ENCODE data around the gene NPHP1.

DNA sequence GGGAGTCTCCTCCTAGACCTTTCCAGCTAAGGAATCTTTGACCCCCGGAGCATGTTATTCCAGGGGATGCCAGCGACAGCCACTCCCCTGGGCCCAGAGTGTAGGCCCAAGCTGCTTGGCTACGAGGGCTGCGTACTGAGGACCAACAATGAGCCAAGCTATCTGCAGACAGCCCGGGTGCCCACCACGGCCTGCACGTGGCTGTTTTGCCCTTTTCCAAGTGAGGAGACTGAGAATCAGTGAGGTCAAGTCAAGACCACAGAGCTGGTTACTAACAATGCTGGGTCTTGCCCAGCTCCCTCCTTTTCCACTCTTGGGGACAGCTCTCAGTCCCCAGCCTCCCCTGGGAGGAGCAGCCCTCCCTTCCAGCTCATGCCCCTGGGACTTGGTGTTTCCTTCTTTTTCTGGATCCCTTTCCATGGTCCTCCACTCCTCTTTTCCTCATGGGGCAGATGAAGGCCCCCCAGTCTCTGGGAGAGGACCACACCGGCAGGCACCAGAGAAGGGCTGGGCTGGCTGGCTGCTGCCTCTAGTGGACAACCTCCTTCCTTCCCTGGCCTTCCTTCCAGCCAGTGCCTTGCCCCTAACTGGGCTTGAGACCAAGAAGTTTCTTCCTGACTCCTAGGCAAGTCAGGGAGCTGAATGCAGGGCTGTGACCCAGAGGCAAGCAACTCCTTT lies 88.6 kb downstream of the NPHP1 start:
- TF ChIP-seq, protein P1, sequence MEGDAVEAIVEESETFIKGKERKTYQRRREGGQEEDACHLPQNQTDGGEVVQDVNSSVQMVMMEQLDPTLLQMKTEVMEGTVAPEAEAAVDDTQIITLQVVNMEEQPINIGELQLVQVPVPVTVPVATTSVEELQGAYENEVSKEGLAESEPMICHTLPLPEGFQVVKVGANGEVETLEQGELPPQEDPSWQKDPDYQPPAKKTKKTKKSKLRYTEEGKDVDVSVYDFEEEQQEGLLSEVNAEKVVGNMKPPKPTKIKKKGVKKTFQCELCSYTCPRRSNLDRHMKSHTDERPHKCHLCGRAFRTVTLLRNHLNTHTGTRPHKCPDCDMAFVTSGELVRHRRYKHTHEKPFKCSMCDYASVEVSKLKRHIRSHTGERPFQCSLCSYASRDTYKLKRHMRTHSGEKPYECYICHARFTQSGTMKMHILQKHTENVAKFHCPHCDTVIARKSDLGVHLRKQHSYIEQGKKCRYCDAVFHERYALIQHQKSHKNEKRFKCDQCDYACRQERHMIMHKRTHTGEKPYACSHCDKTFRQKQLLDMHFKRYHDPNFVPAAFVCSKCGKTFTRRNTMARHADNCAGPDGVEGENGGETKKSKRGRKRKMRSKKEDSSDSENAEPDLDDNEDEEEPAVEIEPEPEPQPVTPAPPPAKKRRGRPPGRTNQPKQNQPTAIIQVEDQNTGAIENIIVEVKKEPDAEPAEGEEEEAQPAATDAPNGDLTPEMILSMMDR (IDR thresholded peaks at IDR 0.05; ENCODE audit: low read depth, low read length, missing input control): peak; percentile 28
- TF ChIP-seq, protein P2, sequence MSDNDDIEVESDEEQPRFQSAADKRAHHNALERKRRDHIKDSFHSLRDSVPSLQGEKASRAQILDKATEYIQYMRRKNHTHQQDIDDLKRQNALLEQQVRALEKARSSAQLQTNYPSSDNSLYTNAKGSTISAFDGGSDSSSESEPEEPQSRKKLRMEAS (IDR thresholded peaks at IDR 0.05): no peak
- TF ChIP-seq JUND (IDR thresholded peaks at IDR 0.05) (no peak), TAF1 (conservative IDR thresholded peaks at IDR 0.05) (no peak), HNF4G (IDR thresholded peaks at IDR 0.05) (no peak), RAD21 (IDR thresholded peaks at IDR 0.05) (peak; percentile 9 to 47), YY1 (IDR thresholded peaks at IDR 0.05) (no peak), FOXA1 (IDR thresholded peaks at IDR 0.05) (no peak), SP1 (IDR thresholded peaks at IDR 0.05) (no peak)
- TF ChIP-seq, protein P3, sequence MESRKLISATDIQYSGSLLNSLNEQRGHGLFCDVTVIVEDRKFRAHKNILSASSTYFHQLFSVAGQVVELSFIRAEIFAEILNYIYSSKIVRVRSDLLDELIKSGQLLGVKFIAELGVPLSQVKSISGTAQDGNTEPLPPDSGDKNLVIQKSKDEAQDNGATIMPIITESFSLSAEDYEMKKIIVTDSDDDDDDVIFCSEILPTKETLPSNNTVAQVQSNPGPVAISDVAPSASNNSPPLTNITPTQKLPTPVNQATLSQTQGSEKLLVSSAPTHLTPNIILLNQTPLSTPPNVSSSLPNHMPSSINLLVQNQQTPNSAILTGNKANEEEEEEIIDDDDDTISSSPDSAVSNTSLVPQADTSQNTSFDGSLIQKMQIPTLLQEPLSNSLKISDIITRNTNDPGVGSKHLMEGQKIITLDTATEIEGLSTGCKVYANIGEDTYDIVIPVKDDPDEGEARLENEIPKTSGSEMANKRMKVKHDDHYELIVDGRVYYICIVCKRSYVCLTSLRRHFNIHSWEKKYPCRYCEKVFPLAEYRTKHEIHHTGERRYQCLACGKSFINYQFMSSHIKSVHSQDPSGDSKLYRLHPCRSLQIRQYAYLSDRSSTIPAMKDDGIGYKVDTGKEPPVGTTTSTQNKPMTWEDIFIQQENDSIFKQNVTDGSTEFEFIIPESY (IDR thresholded peaks at IDR 0.05): no peak
- TF ChIP-seq, protein P4, sequence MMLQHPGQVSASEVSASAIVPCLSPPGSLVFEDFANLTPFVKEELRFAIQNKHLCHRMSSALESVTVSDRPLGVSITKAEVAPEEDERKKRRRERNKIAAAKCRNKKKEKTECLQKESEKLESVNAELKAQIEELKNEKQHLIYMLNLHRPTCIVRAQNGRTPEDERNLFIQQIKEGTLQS (IDR thresholded peaks at IDR 0.05): no peak
- TF ChIP-seq, protein P5, sequence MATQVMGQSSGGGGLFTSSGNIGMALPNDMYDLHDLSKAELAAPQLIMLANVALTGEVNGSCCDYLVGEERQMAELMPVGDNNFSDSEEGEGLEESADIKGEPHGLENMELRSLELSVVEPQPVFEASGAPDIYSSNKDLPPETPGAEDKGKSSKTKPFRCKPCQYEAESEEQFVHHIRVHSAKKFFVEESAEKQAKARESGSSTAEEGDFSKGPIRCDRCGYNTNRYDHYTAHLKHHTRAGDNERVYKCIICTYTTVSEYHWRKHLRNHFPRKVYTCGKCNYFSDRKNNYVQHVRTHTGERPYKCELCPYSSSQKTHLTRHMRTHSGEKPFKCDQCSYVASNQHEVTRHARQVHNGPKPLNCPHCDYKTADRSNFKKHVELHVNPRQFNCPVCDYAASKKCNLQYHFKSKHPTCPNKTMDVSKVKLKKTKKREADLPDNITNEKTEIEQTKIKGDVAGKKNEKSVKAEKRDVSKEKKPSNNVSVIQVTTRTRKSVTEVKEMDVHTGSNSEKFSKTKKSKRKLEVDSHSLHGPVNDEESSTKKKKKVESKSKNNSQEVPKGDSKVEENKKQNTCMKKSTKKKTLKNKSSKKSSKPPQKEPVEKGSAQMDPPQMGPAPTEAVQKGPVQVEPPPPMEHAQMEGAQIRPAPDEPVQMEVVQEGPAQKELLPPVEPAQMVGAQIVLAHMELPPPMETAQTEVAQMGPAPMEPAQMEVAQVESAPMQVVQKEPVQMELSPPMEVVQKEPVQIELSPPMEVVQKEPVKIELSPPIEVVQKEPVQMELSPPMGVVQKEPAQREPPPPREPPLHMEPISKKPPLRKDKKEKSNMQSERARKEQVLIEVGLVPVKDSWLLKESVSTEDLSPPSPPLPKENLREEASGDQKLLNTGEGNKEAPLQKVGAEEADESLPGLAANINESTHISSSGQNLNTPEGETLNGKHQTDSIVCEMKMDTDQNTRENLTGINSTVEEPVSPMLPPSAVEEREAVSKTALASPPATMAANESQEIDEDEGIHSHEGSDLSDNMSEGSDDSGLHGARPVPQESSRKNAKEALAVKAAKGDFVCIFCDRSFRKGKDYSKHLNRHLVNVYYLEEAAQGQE (IDR thresholded peaks at IDR 0.05): no peak
